GM18867 (cell line): ENCODE measurements around the gene TARBP2.
"Not testable (repeated sequence)": the region's sequence is repeated elsewhere in the genome, so short reads cannot be mapped to it uniquely, and the experiment has no call there.

Source experiments
- ATAC-seq: cut with Tn5 transposase; IDR thresholded peaks from one replicate; pipeline ENCODE4 v1.9.1; 2021; ENCODE audit warnings: mild to moderate bottlenecking, moderate library complexity; ENCODE audit not compliant: unreplicated experiment

Gene TARBP2

GRCh38 chr12:53474077-53474476, 27.0 kb upstream of the TARBP2 start:
- ATAC-seq, result no peak

- ATAC-seq, result no peak
These were observed 26.3 kb upstream of the TARBP2 start for GRCh38 chr12:53474819-53475218.

GRCh38 chr12:53476769-53477209, 24.3 kb upstream of the TARBP2 start:
- no peak for ATAC-seq

- no peak for ATAC-seq
These were observed 22.2 kb upstream of the TARBP2 start for GRCh38 chr12:53478865-53479264.

GRCh38 chr12:53479331-53479730, 21.8 kb upstream of the TARBP2 start:
- ATAC-seq, result no peak

- no peak for ATAC-seq
These were observed 20.3 kb upstream of the TARBP2 start for GRCh38 chr12:53480491-53481442.

GRCh38 chr12:53481458-53481857, 19.6 kb upstream of the TARBP2 start:
- ATAC-seq, result not testable (repeated sequence)

- ATAC-seq, result no peak
These were observed 19.0 kb upstream of the TARBP2 start for GRCh38 chr12:53481939-53482586.

- no peak for ATAC-seq
These were observed 18.4 kb upstream of the TARBP2 start for GRCh38 chr12:53482626-53483168.

- ATAC-seq, result no peak
These were observed 17.7 kb upstream of the TARBP2 start for GRCh38 chr12:53483225-53483978.

GRCh38 chr12:53483979-53484377, 17.1 kb upstream of the TARBP2 start:
- no peak for ATAC-seq

GRCh38 chr12:53484686-53485575, 16.2 kb upstream of the TARBP2 start:
- no peak for ATAC-seq

GRCh38 chr12:53485955-53486735, 14.9 kb upstream of the TARBP2 start:
- no peak for ATAC-seq

- no peak for ATAC-seq
These were observed 14.2 kb upstream of the TARBP2 start for GRCh38 chr12:53486736-53487487.

- ATAC-seq, result no peak
These were observed 11.7 kb upstream of the TARBP2 start for GRCh38 chr12:53489242-53489864.

GRCh38 chr12:53492188-53492587, 8.9 kb upstream of the TARBP2 start:
- no peak for ATAC-seq

GRCh38 chr12:53492830-53493609, 8.1 kb upstream of the TARBP2 start:
- ATAC-seq, result peak; percentile 93
